Smooth muscle cell (in vitro differentiated cells): ENCODE data around the gene NBDY. TPM values are rescaled to one million over a fixed set of nuclear protein-coding genes. Genes with fewer than 3 reads are reported as not detected.

Experiments
- DNase-seq: peaks from one replicate; lab custom pipeline; 2025; ENCODE audit not compliant: unreplicated experiment; lab: John Stamatoyannopoulos, UW
- H2AFZ ChIP-seq: fragments of 200-600 bp; sonication (generic); 2 replicates; pipeline ENCODE4 v1.6.0; 2016; ENCODE audit warnings: antibody characterized with exemption, low read depth, mild to moderate bottlenecking
- H3F3A ChIP-seq: fragments of 200-600 bp; sonication (generic); 2 replicates; pipeline ENCODE4 v1.6.0; 2017; ENCODE audit warnings: antibody characterized with exemption, low read depth
- H3K27ac ChIP-seq: fragments of 200-600 bp; sonication (generic); 2 replicates; pipeline ENCODE4 v1.5.1; 2016; ENCODE audit warnings: low read depth, mild to moderate bottlenecking
- H3K27me3 ChIP-seq: fragments of 200-600 bp; sonication (generic); 2 replicates; pipeline ENCODE4 v1.6.1; 2016; ENCODE audit warnings: low read depth, mild to moderate bottlenecking
- H3K36me3 ChIP-seq: fragments of 200-600 bp; sonication (generic); 2 replicates; pipeline ENCODE4 v1.5.1; 2016; ENCODE audit warnings: low read depth
- H3K4me1 ChIP-seq: fragments of 200-600 bp; sonication (generic); 2 replicates; pipeline ENCODE4 v1.5.1; 2016; ENCODE audit warnings: low read depth
- H3K4me2 ChIP-seq: fragments of 200-600 bp; sonication (generic); 2 replicates; pipeline ENCODE4 v1.6.0; 2016; ENCODE audit warnings: mild to moderate bottlenecking
- H3K4me3 ChIP-seq: fragments of 200-600 bp; sonication (generic); 2 replicates; pipeline ENCODE4 v1.5.1; 2016; ENCODE audit warnings: mild to moderate bottlenecking
- H3K79me2 ChIP-seq: fragments of 200-600 bp; sonication (generic); 2 replicates; pipeline ENCODE4 v1.6.0; 2016; ENCODE audit warnings: low read depth, mild to moderate bottlenecking
- H3K9ac ChIP-seq: fragments of 200-600 bp; sonication (generic); 2 replicates; pipeline ENCODE4 v1.6.0; 2016; ENCODE audit warnings: low read depth
- H3K9me3 ChIP-seq: fragments of 200-600 bp; sonication (generic); replicated peaks from 2 replicates; pipeline ENCODE4 v1.5.1; 2016; ENCODE audit warnings: low read depth
- H4K20me1 ChIP-seq: fragments of 200-600 bp; sonication (generic); 2 replicates; pipeline ENCODE4 v1.6.0; 2016; ENCODE audit warnings: low read depth
- WGBS: methylation state at CpG from one replicate; pipeline ENCODE4 v1.1.7; 2016; ENCODE audit warnings: low lambda C conversion rate; 5-methylcytosine and 5-hydroxymethylcytosine counted together
- polyA plus RNA-seq: library from polyadenylated mRNA; unstranded; fragments of >200 nt; fragmentation: Nextera tagmentation; extraction: Ambion mirVana; gene quantifications from 2 replicates; pipeline ENCODE4 v1.2.1, GENCODE V29; 2016
- total RNA-seq: library from RNA; depleted of rRNA; stranded (reverse); fragments of >200 nt; gene quantifications from 2 replicates; pipeline ENCODE4 v1.2.3, GENCODE V29; 2014
- TF ChIP-seq, protein P1 (sequence below): fragments of 200-600 bp; sonication (generic); IDR thresholded peaks from 2 replicates; pipeline ENCODE4 v1.5.1; 2017; ENCODE audit warnings: borderline replicate concordance, mild to moderate bottlenecking, antibody characterized with exemption; ENCODE audit not compliant: insufficient read depth, poor library complexity, severe bottlenecking

The NBDY gene
- total and polyA plus RNA-seq, 2 experiments from 2014 or later, result 23.0 to 226 TPM

DNA sequence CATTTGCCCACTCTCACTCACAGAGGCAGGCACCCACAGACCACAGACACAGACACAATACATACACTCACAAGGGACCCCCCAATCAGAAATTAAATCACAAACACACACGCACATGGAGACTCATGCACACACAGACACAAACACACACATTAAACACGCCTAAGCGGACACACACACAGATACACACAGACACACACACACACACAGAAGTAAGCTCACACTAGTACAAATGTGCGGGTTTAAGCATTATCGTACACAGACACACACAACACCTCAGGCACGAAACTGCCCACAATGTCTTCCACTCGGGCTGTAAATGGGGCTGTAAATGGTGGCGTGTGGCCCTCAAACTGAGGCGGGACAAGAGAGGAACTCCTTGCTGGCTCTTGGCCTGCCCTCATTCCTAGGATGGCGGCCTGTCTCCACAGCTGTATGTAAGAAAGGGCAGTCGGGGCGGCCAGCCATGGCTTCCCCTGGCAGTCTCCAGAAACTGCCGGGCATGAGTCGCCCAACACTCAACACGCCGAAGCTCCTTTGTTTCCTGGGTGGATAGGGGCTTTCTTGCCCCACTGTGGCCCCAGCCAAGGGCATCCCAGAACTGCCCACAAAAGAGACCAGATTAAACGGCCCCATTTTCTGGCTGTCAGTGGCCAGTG is 53.9 kb downstream of the NBDY start:
- no peak overlapping the region for H2AFZ ChIP-seq

DNA sequence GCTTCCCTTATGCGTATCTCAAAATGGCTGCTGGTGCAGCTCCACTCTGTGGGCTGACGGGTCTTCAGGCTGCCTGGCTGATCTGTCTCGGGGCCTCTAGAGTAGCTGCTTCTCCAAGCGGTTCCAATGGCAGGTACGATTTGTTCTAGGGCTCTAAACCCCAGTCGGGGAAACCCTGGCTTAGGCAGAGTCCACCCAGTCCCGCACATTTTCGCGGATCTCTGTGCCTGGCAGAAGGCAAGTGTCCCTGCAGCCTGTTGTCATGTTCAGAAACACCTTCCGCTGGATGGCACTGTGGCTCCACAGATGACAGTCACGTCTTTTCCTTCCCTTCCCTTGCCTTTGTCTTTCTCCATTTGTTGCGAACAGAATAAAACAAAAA is 54.4 kb downstream of the NBDY start:
- H3F3A ChIP-seq, result no peaks in the 10 kb centered on the region
- no peak overlapping the region for H3K4me2 ChIP-seq
- no peak for DNase-seq
- H3K27me3 ChIP-seq, result no peaks in the 10 kb centered on the region
- H3K79me2 ChIP-seq, result no peaks in the 10 kb centered on the region
- H3K9ac ChIP-seq, result no peak overlapping the region
- H3K36me3 ChIP-seq, result no peaks in the 10 kb centered on the region
- H3K9me3 ChIP-seq, result no peaks in the 10 kb centered on the region
- TF ChIP-seq, protein P1, sequence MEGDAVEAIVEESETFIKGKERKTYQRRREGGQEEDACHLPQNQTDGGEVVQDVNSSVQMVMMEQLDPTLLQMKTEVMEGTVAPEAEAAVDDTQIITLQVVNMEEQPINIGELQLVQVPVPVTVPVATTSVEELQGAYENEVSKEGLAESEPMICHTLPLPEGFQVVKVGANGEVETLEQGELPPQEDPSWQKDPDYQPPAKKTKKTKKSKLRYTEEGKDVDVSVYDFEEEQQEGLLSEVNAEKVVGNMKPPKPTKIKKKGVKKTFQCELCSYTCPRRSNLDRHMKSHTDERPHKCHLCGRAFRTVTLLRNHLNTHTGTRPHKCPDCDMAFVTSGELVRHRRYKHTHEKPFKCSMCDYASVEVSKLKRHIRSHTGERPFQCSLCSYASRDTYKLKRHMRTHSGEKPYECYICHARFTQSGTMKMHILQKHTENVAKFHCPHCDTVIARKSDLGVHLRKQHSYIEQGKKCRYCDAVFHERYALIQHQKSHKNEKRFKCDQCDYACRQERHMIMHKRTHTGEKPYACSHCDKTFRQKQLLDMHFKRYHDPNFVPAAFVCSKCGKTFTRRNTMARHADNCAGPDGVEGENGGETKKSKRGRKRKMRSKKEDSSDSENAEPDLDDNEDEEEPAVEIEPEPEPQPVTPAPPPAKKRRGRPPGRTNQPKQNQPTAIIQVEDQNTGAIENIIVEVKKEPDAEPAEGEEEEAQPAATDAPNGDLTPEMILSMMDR, result no peak
- H3K4me3 ChIP-seq, result no peak overlapping the region
- 69% methylated on average over 12 of the region's 12 CpGs for WGBS
- no peak overlapping the region for H3K27ac ChIP-seq
- H2AFZ ChIP-seq, result no peak overlapping the region
- no peaks in the 10 kb centered on the region for H3K4me1 ChIP-seq
- H4K20me1 ChIP-seq, result peaks cover 31% of the 10 kb centered on the region

More for the DNA sequence above, 53.9 kb downstream of the NBDY start:
- Histone ChIP-seq H3K36me3 (no peaks in the 10 kb centered on the region), H3K9ac (no peak overlapping the region), H3K9me3 (no peaks in the 10 kb centered on the region), H4K20me1 (peaks cover 31% of the 10 kb centered on the region), H3K27ac (no peak overlapping the region), H3F3A (no peaks in the 10 kb centered on the region), H3K4me1 (no peaks in the 10 kb centered on the region), H3K27me3 (no peaks in the 10 kb centered on the region), H3K4me2 (no peak overlapping the region), H3K4me3 (no peak overlapping the region), H3K79me2 (no peaks in the 10 kb centered on the region)
- DNase-seq, result no peak
- 95% methylated on average over 17 of the region's 17 CpGs for WGBS
- TF ChIP-seq, protein P1, result no peak

DNA sequence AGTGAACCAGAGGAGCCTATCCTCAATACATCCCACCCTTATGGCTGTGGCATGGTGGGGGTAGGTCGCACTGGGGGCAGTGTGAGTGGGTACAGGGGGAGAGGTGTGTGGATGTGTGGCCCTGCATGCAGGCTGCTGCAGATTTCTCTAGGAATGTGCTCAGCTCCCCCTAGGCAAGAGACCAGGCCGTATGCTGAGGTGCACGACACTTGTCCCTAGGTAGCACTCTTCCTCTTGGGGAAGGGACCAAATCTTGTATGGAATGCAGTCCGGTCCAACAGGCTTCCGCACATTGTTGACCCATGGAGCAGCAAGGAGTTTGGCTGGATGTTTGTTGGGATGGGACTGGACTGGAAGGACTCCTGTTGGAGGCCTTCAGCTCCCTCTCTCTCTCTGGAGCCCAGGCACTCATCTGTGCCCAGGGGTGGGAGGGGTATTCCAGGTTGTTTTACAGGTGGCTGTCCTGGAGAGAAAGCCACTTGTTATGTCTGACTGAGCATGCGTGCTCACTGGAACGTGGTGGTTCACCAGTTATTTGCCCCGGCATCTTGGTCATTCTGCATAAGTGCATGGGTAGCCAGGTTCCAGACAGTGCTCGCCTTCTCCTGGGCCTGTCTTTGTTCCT is 55.1 kb downstream of the NBDY start:
- H2AFZ ChIP-seq, result no peak overlapping the region
- TF ChIP-seq, protein P1, result no peak

More for the DNA sequence above, 55.1 kb downstream of the NBDY start:
- Histone ChIP-seq H3F3A (no peaks in the 10 kb centered on the region), H3K9me3 (no peaks in the 10 kb centered on the region), H3K27me3 (no peaks in the 10 kb centered on the region), H3K4me1 (no peaks in the 10 kb centered on the region), H3K79me2 (no peaks in the 10 kb centered on the region), H3K36me3 (no peaks in the 10 kb centered on the region), H3K4me2 (no peak overlapping the region), H3K27ac (no peak overlapping the region), H3K4me3 (no peak overlapping the region), H4K20me1 (peaks cover 33% of the 10 kb centered on the region), H3K9ac (no peak overlapping the region)
- DNase-seq, result no peak
- 93% methylated on average over 9 of the region's 9 CpGs for WGBS
